A549 (cell line): Measurements from ENCODE around the gene RABGAP1. TPM values are rescaled to one million over a fixed set of nuclear protein-coding genes. Genes with fewer than 3 reads are reported as not detected.

Experiments
- ATAC-seq, 2 experiments: fragments of 200-7000 bp in 1 of 2; fragments of >200 bp in 1 of 2; cut with Nextera tagmentation in 1 of 2; cut with Tn5 transposase in 1 of 2; 3 replicates each; pipeline versions ENCODE4 v1.8.0 to v1.9.1; 2018 to 2020; ENCODE audit warnings: mild to moderate bottlenecking in 1 of 2, moderate library complexity in 1 of 2
- CTCF ChIA-PET: fragments of 300-600 bp; sonication (Branson Sonifier 250); formaldehyde crosslinking; extraction: SDS; loops from one replicate; lab custom pipeline; 2021; ENCODE audit warnings: antibody characterized with exemption, inconsistent platforms; lab: Yijun Ruan, JAX
- POLR2A ChIA-PET: fragments of 350-600 bp; formaldehyde crosslinking; extraction: SDS; loops from one replicate; lab custom pipeline; 2021; ENCODE audit warnings: antibody characterized with exemption, inconsistent platforms; lab: Yijun Ruan, JAX
- DNase-seq, 2 experiments: peaks; one replicate each; pipeline versions ENCODE4 v3.0.0 to v3.0.0-alpha.2; 2011 to 2016; ENCODE audit warnings: low read depth in 1 of 2, low spot score in 1 of 2
- FAIRE-seq: peaks from 2 replicates; lab custom pipeline; 2011; peaks lifted over from hg19 to GRCh38; lab: Jason Lieb, UNC
- H3K27ac ChIP-seq, 2 experiments: fragments of >200 bp; sonication (Bioruptor Twin); formaldehyde crosslinking; 3 replicates each; pipeline ENCODE4 v1.5.1; 2016 to 2017
- H3K4me1 ChIP-seq: fragments of >200 bp; sonication (Bioruptor Twin); formaldehyde crosslinking; 3 replicates; pipeline ENCODE4 v1.6.1; 2016
- H3K4me2 ChIP-seq: fragments of >200 bp; sonication (Bioruptor Twin); formaldehyde crosslinking; 3 replicates; pipeline ENCODE4 v1.6.1; 2016
- H3K4me3 ChIP-seq: fragments of >200 bp; sonication (Bioruptor Twin); formaldehyde crosslinking; 3 replicates; pipeline ENCODE4 v1.5.1; 2016
- H3K9me3 ChIP-seq: fragments of >200 bp; sonication (Bioruptor Twin); formaldehyde crosslinking; 3 replicates; pipeline ENCODE4 v1.6.1; 2016
- ATOH8 ChIP-seq: fragments of 250-450 bp; sonication (Bioruptor Pico); IDR thresholded peaks from 2 replicates; pipeline ENCODE4 v1.5.0; 2020; ENCODE audit warnings: low read depth, mild to moderate bottlenecking, moderate library complexity
- CBX2 ChIP-seq: fragments of 200-600 bp; sonication (generic); IDR thresholded peaks from 2 replicates; pipeline ENCODE4 v1.6.1; 2016; ENCODE audit warnings: low read depth, mild to moderate bottlenecking, borderline replicate concordance
- EHF ChIP-seq: fragments of 250-450 bp; sonication (Bioruptor Pico); IDR thresholded peaks from 2 replicates; pipeline ENCODE4 v1.5.0; 2020; ENCODE audit warnings: mild to moderate bottlenecking
- EHMT2 ChIP-seq: fragments of 200-600 bp; sonication (generic); IDR thresholded peaks from 2 replicates; pipeline ENCODE4 v1.6.1; 2016; ENCODE audit warnings: antibody characterized with exemption, low read depth, mild to moderate bottlenecking, moderate library complexity
- ELK1 ChIP-seq: fragments of 150-350 bp; IDR thresholded peaks from 2 replicates; pipeline ENCODE4 v1.6.1; 2014; ENCODE audit warnings: low read depth, mild to moderate bottlenecking, low read length
- FOSL2 ChIP-seq, 2 experiments: fragments of 450-650 bp in 1 of 2; fragments of >200 bp in 1 of 2; sonication (Bioruptor Twin) in 1 of 2; formaldehyde crosslinking; IDR thresholded peaks; 2 replicates each; pipeline versions ENCODE4 v1.5.0 to v1.6.1; 2016 to 2020; ENCODE audit warnings: mild to moderate bottlenecking in 1 of 2, moderate library complexity in 1 of 2
- FOXS1 ChIP-seq: fragments of 250-450 bp; sonication (Bioruptor Pico); IDR thresholded peaks from 2 replicates; pipeline ENCODE4 v1.5.0; 2020; ENCODE audit warnings: mild to moderate bottlenecking, moderate library complexity
- HOXA7 ChIP-seq: fragments of 250-450 bp; sonication (Bioruptor Pico); IDR thresholded peaks from 2 replicates; pipeline ENCODE4 v1.5.0; 2020; ENCODE audit warnings: mild to moderate bottlenecking, moderate library complexity
- HOXB13 ChIP-seq: fragments of 250-450 bp; sonication (Bioruptor Pico); IDR thresholded peaks from 2 replicates; pipeline ENCODE4 v1.5.0; 2020; ENCODE audit warnings: low read depth, mild to moderate bottlenecking, moderate library complexity
- HOXB5 ChIP-seq: fragments of 250-450 bp; sonication (Bioruptor Pico); IDR thresholded peaks from 2 replicates; pipeline ENCODE4 v1.5.0; 2020; ENCODE audit warnings: mild to moderate bottlenecking, moderate library complexity
- MAZ ChIP-seq: fragments of 150-350 bp; IDR thresholded peaks from 2 replicates; pipeline ENCODE4 v1.6.1; 2014; ENCODE audit warnings: antibody characterized with exemption, low read depth, low read length, borderline replicate concordance
- MYC ChIP-seq: IDR thresholded peaks from 2 replicates; pipeline ENCODE4 v1.6.1; 2012; ENCODE audit warnings: mild to moderate bottlenecking, inconsistent platforms, low read length, improper control_type of control experiment, borderline replicate concordance
- NPAS2 ChIP-seq: fragments of 250-450 bp; sonication (Bioruptor Pico); IDR thresholded peaks from 2 replicates; pipeline ENCODE4 v1.8.0; 2022; ENCODE audit warnings: mild to moderate bottlenecking, moderate library complexity, borderline replicate concordance
- POLR2AphosphoS2 ChIP-seq: conservative IDR thresholded peaks from 2 replicates; pipeline ENCODE4 v1.6.1; 2012; ENCODE audit warnings: low read length, improper control_type of control experiment, inconsistent platforms
- RAD21 ChIP-seq, 2 experiments: fragments of >200 bp in 1 of 2; sonication (Bioruptor Twin) in 1 of 2; formaldehyde crosslinking in 1 of 2; IDR thresholded peaks in 1 of 2; conservative IDR thresholded peaks in 1 of 2; 2 replicates in 1 of 2; 3 replicates in 1 of 2; pipeline ENCODE4 v1.6.1; 2012 to 2018; ENCODE audit warnings: inconsistent platforms in 1 of 2
- RARB ChIP-seq: fragments of 250-450 bp; sonication (Bioruptor Pico); IDR thresholded peaks from 2 replicates; pipeline ENCODE4 v1.8.0; 2021; ENCODE audit warnings: mild to moderate bottlenecking, moderate library complexity
- REST ChIP-seq: fragments of 200-600 bp; sonication (generic); IDR thresholded peaks from 2 replicates; pipeline ENCODE4 v1.6.1; 2016; ENCODE audit warnings: antibody characterized with exemption, mild to moderate bottlenecking, moderate library complexity
- RFX5 ChIP-seq: fragments of 450-650 bp; IDR thresholded peaks from 2 replicates; pipeline ENCODE4 v1.7.1; 2014; ENCODE audit warnings: antibody characterized with exemption, mild to moderate bottlenecking, moderate library complexity
- SMC3 ChIP-seq: fragments of >200 bp; sonication (Bioruptor Twin); formaldehyde crosslinking; IDR thresholded peaks from 3 replicates; pipeline ENCODE4 v1.6.1; 2018; ENCODE audit warnings: inconsistent platforms
- ZSCAN20 ChIP-seq: fragments of 250-450 bp; sonication (Bioruptor Pico); IDR thresholded peaks from 2 replicates; pipeline ENCODE4 v1.8.0; 2022; ENCODE audit warnings: mild to moderate bottlenecking, moderate library complexity
- WGBS: methylation state at CpG from one replicate; pipeline ENCODE4 v1.1.6; 2017; ENCODE audit errors: missing lambda C conversion rate; 5-methylcytosine and 5-hydroxymethylcytosine counted together
- polyA plus RNA-seq, 4 experiments: library from polyadenylated mRNA; depleted of rRNA in 3 of 4; stranded (reverse); fragments of >200 nt; fragmentation: RNase III in 1 of 4; extraction: RNeasy Plus Mini Kit Qiagen cat#74134 plus additional on column Dnase treatment in 1 of 4; gene quantifications; 2 replicates in 3 of 4; 3 replicates in 1 of 4; pipeline ENCODE4 v1.2.3, GENCODE V29; 2011 to 2017

The RABGAP1 gene
- polyA plus RNA-seq, 2 of the 4 experiments (the other 2 are of a cell fraction): 17.5 to 39.9 TPM

GRCh38 chr9:123102375-123103113, 161.7 kb downstream of the RABGAP1 start:
- ATAC-seq (peak in 1 of 2 experiments; percentile 50; a peak in 3 of 6 replicates), DNase-seq (no peak), FAIRE-seq (no peak)
- CTCF ChIA-PET: interaction anchor here (0.6 to 8.8 kb wide), 15 partner anchors 8 to 283 kb away, joined by 3 to 88 read pairs (median 4); partner anchors contain the start of gene CRB2
- POLR2A ChIA-PET: no interaction called here
- H3K9me3 ChIP-seq: no peaks in the 10 kb centered on the region
- 59% methylated on average over 3 of the region's 3 CpGs for WGBS
- no peak overlapping the region for H3K27ac ChIP-seq
- H3K4me1 ChIP-seq: peaks cover 16% of the 10 kb centered on the region; the same call in 2 of the 3 replicates
- TF ChIP-seq SMC3: peak; percentile 28; the same call in 1 of the 3 replicates
- no peak for TF ChIP-seq ELK1
- no peak for TF ChIP-seq HOXA7 (CRISPR knock-in tag)
- no peak for TF ChIP-seq MYC
- TF ChIP-seq RAD21 (conservative IDR thresholded peaks at IDR 0.05 in 1 of 2, IDR thresholded peaks at IDR 0.05 in 1 of 2): peak; percentile 27 to 34; a peak in 1 of 5 replicates
- H3K4me3 ChIP-seq: no peak overlapping the region
- H3K4me2 ChIP-seq: no peak overlapping the region; the same call in 2 of the 3 replicates

DNA sequence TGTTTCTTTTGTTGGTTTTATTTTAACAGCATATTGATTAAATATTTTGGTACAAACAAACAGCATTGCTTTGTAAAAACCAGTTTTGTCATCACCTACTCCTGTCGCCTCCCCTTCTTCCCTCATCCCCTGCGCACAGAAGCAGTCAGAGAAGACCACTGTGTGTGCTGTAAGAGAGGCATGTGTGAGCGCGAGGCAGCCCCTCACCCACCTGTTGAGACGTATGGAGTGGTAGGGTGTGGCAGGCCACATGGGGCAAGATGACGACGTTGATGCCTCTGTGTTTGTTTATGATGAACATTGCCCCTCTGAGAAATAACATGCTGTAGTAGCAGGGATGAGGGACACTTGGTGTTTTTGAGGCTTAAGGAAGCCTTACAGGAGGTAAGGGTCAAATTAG, 164.0 kb downstream of the RABGAP1 start:
- Histone ChIP-seq H3K4me1 (peaks cover 13% of the 10 kb centered on the region; the same call in 2 of the 3 replicates), H3K9me3 (no peaks in the 10 kb centered on the region), H3K4me2 (no peak overlapping the region), H3K27ac (no peak overlapping the region), H3K4me3 (no peak overlapping the region)
- ChIA-PET POLR2A (no interaction called here), CTCF (interaction anchor here (0.9 to 8.8 kb wide), 6 partner anchors 13 to 249 kb away, joined by 3 to 88 read pairs (median 14); partner anchors contain the start of gene CRB2)
- ATAC-seq (no peak), FAIRE-seq (no peak), DNase-seq (no peak)
- WGBS: 83% methylated on average over 7 of the region's 7 CpGs
- TF ChIP-seq ATOH8: no peak
- TF ChIP-seq ZSCAN20 (CRISPR knock-in tag): no peak
- no peak for TF ChIP-seq MAZ
- TF ChIP-seq NPAS2: no peak
- no peak for TF ChIP-seq POLR2AphosphoS2
- no peak for TF ChIP-seq ELK1
- no peak for TF ChIP-seq CBX2
- no peak for TF ChIP-seq EHMT2
- TF ChIP-seq HOXB13 (CRISPR knock-in tag): no peak
- no peak for TF ChIP-seq REST
- TF ChIP-seq EHF: no peak
- TF ChIP-seq FOSL2 (IDR thresholded peaks at IDR 0.05): no peak
- TF ChIP-seq FOSL2 (CRISPR knock-in tag; IDR thresholded peaks at IDR 0.05): no peak
- TF ChIP-seq RFX5: no peak
- TF ChIP-seq RARB (CRISPR knock-in tag): no peak
- TF ChIP-seq HOXB5 (CRISPR knock-in tag): no peak
- TF ChIP-seq FOXS1 (CRISPR knock-in tag): no peak
